GM12878 (cell line): ENCODE data around the gene ADPRS. TPM values are rescaled to one million over a fixed set of nuclear protein-coding genes. Genes with fewer than 3 reads are reported as not detected.

Experiments used
- ATAC-seq: fragments of 200-7000 bp; cut with Tn5 transposase; 3 replicates; pipeline ENCODE4 v1.9.1; 2020; ENCODE audit warnings: mild to moderate bottlenecking, moderate library complexity
- BruUV-seq: library from RNA; stranded (reverse); fragments of 400-500 nt; replicated peaks from 2 replicates; lab custom pipeline; 2021; lab: Mats Ljungman, UMichigan
- CTCF ChIA-PET: fragments of 300-600 bp; sonication (Branson Sonifier 250); formaldehyde crosslinking; extraction: SDS; loops from one replicate; lab custom pipeline; 2021; ENCODE audit warnings: inconsistent platforms; lab: Yijun Ruan, JAX
- POLR2A ChIA-PET: fragments of 350-600 bp; formaldehyde crosslinking; extraction: SDS; loops from one replicate; lab custom pipeline; 2021; ENCODE audit warnings: inconsistent platforms; lab: Charles Lee
- RAD21 ChIA-PET: fragments of 300-600 bp; sonication (Branson Sonifier 250); formaldehyde crosslinking; loops from one replicate; lab custom pipeline; 2023; ENCODE audit warnings: antibody characterized with exemption; ENCODE audit not compliant: unreplicated experiment; lab: Charles Lee
- SMC1A ChIA-PET: fragments of 300-600 bp; sonication (Branson Sonifier 250); formaldehyde crosslinking; loops from one replicate; lab custom pipeline; 2023; ENCODE audit not compliant: unreplicated experiment, uncharacterized antibody; lab: Charles Lee
- DNase-seq: peaks from one replicate; pipeline ENCODE4 v3.0.0-alpha.2; 2011; ENCODE audit warnings: low read depth, low spot score
- FAIRE-seq: peaks from 3 replicates; lab custom pipeline; 2011; peaks lifted over from hg19 to GRCh38; lab: Jason Lieb, UNC
- H2AFZ ChIP-seq: 2 replicates; pipeline ENCODE4 v1.6.0; 2011; ENCODE audit warnings: low read depth, low read length, control low read depth; ENCODE audit not compliant: control insufficient read depth
- H3K27ac ChIP-seq: 2 replicates; pipeline ENCODE4 v1.5.1; 2011; ENCODE audit warnings: control low read depth; ENCODE audit not compliant: control insufficient read depth, insufficient read depth
- H3K27me3 ChIP-seq, 2 experiments: replicated peaks in 1 of 2; 2 replicates each; pipeline versions ENCODE4 v1.6.0 to v1.6.1; 2011; ENCODE audit warnings: low read length in 1 of 2; ENCODE audit not compliant: control insufficient read depth in 2 of 2, insufficient read depth in 2 of 2
- H3K36me3 ChIP-seq, 2 experiments: 2 replicates each; pipeline ENCODE4 v1.5.1; 2011; ENCODE audit warnings: low read length in 1 of 2; ENCODE audit not compliant: control insufficient read depth in 2 of 2, insufficient read depth in 2 of 2
- H3K4me1 ChIP-seq: 2 replicates; pipeline ENCODE4 v1.6.1; 2011; ENCODE audit warnings: mild to moderate bottlenecking, low read length, moderate library complexity, mixed read lengths; ENCODE audit not compliant: control insufficient read depth, insufficient read depth
- H3K4me2 ChIP-seq: 2 replicates; pipeline ENCODE4 v1.6.0; 2011; ENCODE audit warnings: control low read depth; ENCODE audit not compliant: control insufficient read depth, insufficient read depth
- H3K4me3 ChIP-seq: fragments of 200-600 bp; sonication (generic); 2 replicates; pipeline ENCODE4 v1.5.1; 2016
- H3K79me2 ChIP-seq: 2 replicates; pipeline ENCODE4 v1.6.0; 2011; ENCODE audit warnings: low read length; ENCODE audit not compliant: control insufficient read depth, insufficient read depth
- H3K9ac ChIP-seq: 2 replicates; pipeline ENCODE4 v1.8.0; 2011; ENCODE audit warnings: low read length, control low read depth, mixed read lengths; ENCODE audit not compliant: control insufficient read depth, insufficient read depth
- H3K9me3 ChIP-seq: replicated peaks from 3 replicates; pipeline ENCODE4 v1.5.1; 2011; ENCODE audit warnings: mild to moderate bottlenecking, low read length; ENCODE audit not compliant: control insufficient read depth, insufficient read depth
- H4K20me1 ChIP-seq: 2 replicates; pipeline ENCODE4 v1.6.0; 2011; ENCODE audit not compliant: control insufficient read depth, insufficient read depth
- CBX3 ChIP-seq: fragments of 200-600 bp; sonication (generic); IDR thresholded peaks from 2 replicates; pipeline ENCODE4 v1.6.1; 2016; ENCODE audit warnings: low read depth, borderline replicate concordance
- CUX1 ChIP-seq: IDR thresholded peaks from 2 replicates; pipeline ENCODE4 v1.6.1; 2012; ENCODE audit warnings: improper control_type of control experiment, low read depth, low read length; ENCODE audit not compliant: insufficient replicate concordance
- E2F4 ChIP-seq: IDR thresholded peaks from 2 replicates; pipeline ENCODE4 v1.6.1; 2012; ENCODE audit warnings: low read depth, low read length, improper control_type of control experiment
- FOS ChIP-seq: IDR thresholded peaks from 3 replicates; pipeline ENCODE4 v1.6.1; 2011; ENCODE audit warnings: borderline replicate concordance; ENCODE audit not compliant: insufficient read length; ENCODE audit errors: extremely low read depth
- FOXM1 ChIP-seq: IDR thresholded peaks from 2 replicates; pipeline ENCODE4 v1.6.1; 2012; ENCODE audit warnings: low read depth, mild to moderate bottlenecking, inconsistent platforms, low read length, moderate library complexity
- NFIC ChIP-seq: IDR thresholded peaks from 2 replicates; pipeline ENCODE4 v1.6.1; 2012; ENCODE audit warnings: low read depth, mild to moderate bottlenecking, inconsistent platforms, low read length, moderate library complexity
- PAX5 ChIP-seq: IDR thresholded peaks from 2 replicates; pipeline ENCODE4 v1.6.1; 2011; ENCODE audit warnings: low read depth, low read length, borderline replicate concordance
- PRDM15 ChIP-seq: fragments of 450-650 bp; formaldehyde crosslinking; IDR thresholded peaks from 2 replicates; pipeline ENCODE4 v1.4.0; 2020; ENCODE audit warnings: mild to moderate bottlenecking, moderate library complexity
- RAD51 ChIP-seq: fragments of 450-650 bp; IDR thresholded peaks from 2 replicates; pipeline ENCODE4 v1.6.1; 2016; ENCODE audit warnings: moderate library complexity, mild to moderate bottlenecking, inconsistent platforms
- SIN3A ChIP-seq: IDR thresholded peaks from 2 replicates; pipeline ENCODE4 v1.6.1; 2012; ENCODE audit warnings: low read depth, low read length, improper control_type of control experiment
- SMAD5 ChIP-seq: IDR thresholded peaks from 2 replicates; pipeline ENCODE4 v1.6.1; 2016; ENCODE audit warnings: antibody characterized with exemption, low read depth
- SP1 ChIP-seq: IDR thresholded peaks from one replicate; pipeline ENCODE4 v1.6.1; 2011; ENCODE audit warnings: low read depth, low read length
- USF1 ChIP-seq: IDR thresholded peaks from 2 replicates; pipeline ENCODE4 v1.6.1; 2011; ENCODE audit warnings: borderline replicate concordance, low read depth, mild to moderate bottlenecking, moderate library complexity, mixed read lengths, low read length; ENCODE audit not compliant: insufficient read depth; ENCODE audit errors: extremely low read length
- WGBS: methylation state at CpG from one replicate; pipeline ENCODE4 v1.1.6; 2016; ENCODE audit warnings: low lambda C conversion rate; ENCODE audit not compliant: insufficient replicate concordance, insufficient coverage; ENCODE audit errors: missing lambda C conversion rate; 5-methylcytosine and 5-hydroxymethylcytosine counted together
- in situ Hi-C: fragments of 300-500 bp; cut with MboI; formaldehyde crosslinking; loops from 9 replicates; pipeline ENCODE4 v1.14.3; 2018; ENCODE audit warnings: mixed read lengths
- intact Hi-C: fragments of 100-400 bp; cut with micrococcal nuclease; formaldehyde crosslinking; loops from one replicate; pipeline ENCODE4 v1.14.2; 2022; ENCODE audit not compliant: unreplicated experiment
- polyA plus RNA-seq, 11 experiments: library from polyadenylated mRNA; depleted of rRNA in 4 of 11; unstranded in 6 of 11; stranded (reverse) in 5 of 11; fragments of >200 nt; fragmentation: Nextera tagmentation in 4 of 11; fragmentation: Illumina TruSeq in 1 of 11; extraction: Ambion mirVana in 4 of 11; extraction: Trizol in 1 of 11; gene quantifications; 1 replicate in 1 of 11; 2 replicates in 10 of 11; pipeline versions ENCODE4 v1.2.1 to v1.2.3, GENCODE V29; 2011 to 2016; ENCODE audit warnings: inconsistent platforms in 2 of 11, missing spikeins in 2 of 11, low read depth in 1 of 11
- total RNA-seq, 4 experiments: library from RNA; depleted of rRNA in 3 of 4; stranded (reverse); fragments of >200 nt in 3 of 4; fragmentation: Illumina TruSeq in 1 of 4; extraction: Trizol in 1 of 4; gene quantifications; 2 replicates each; pipeline versions ENCODE4 v1.2.1 to v1.2.3, GENCODE V29; 2013 to 2021

ADPRS gene
- total and polyA plus RNA-seq, 10 of the 15 experiments (the other 5 are each of a cell fraction or from before 2014, with no cell fraction given) = 7.6 to 57.6 (median 39.1) TPM

GRCh38 chr1:36134031-36134430 lies 45.3 kb downstream of the ADPRS start:
- in situ Hi-C loops = no loop called here
- ChIA-PET POLR2A (no interaction called here), RAD21 (interaction anchor here (1.0 to 2.9 kb wide), 6 partner anchors 15 to 54 kb away, joined by 3 to 15 read pairs (median 4); partner anchors contain the start of gene TRAPPC3), CTCF (interaction anchor here (0.6 to 4.7 kb wide), 15 partner anchors 10 to 291 kb away, joined by 3 to 56 read pairs (median 5); partner anchors contain the start of gene TRAPPC3), SMC1A (interaction anchor here (0.6 to 3.7 kb wide), 7 partner anchors 8 to 352 kb away, joined by 3 to 16 read pairs (median 5); no protein-coding TSS in a partner anchor)
- no peaks in the 10 kb centered on the region for H3K79me2 ChIP-seq
- no TSS peak for BruUV-seq
- H3K9ac ChIP-seq = no peak overlapping the region
- no peak overlapping the region for H2AFZ ChIP-seq
- H3K27me3 ChIP-seq = no peaks in the 10 kb centered on the region
- FAIRE-seq = no peak
- H3K4me2 ChIP-seq = no peak overlapping the region
- TF ChIP-seq E2F4 (no peak), SP1 (no peak), FOS (no peak), FOXM1 (no peak), PRDM15 (CRISPR knock-in tag) (no peak), CUX1 (no peak), SIN3A (no peak), USF1 (no peak), SMAD5 (no peak), RAD51 (no peak), CBX3 (no peak), PAX5 (no peak), NFIC (no peak)
- no peaks in the 10 kb centered on the region for H3K9me3 ChIP-seq
- no peak for ATAC-seq
- H3K4me3 ChIP-seq = no peak overlapping the region
- DNase-seq = no peak
- intact Hi-C loops = loop anchor here (1.0 kb wide), 1 partner anchor 35 kb away; no protein-coding TSS in a partner anchor
- peaks cover 0 to 2% of the 10 kb centered on the region in 2 experiments; a peak in 2 of 4 replicates for H3K36me3 ChIP-seq
- H3K27ac ChIP-seq = no peak overlapping the region
- no peaks in the 10 kb centered on the region for H4K20me1 ChIP-seq
- 39% methylated on average over 2 of the region's 6 CpGs for WGBS
- no peaks in the 10 kb centered on the region for H3K4me1 ChIP-seq
